Hematopoietic multipotent progenitor cell treated with erythropoietin and hydrocortisone succinate and interleukin-3 and kit ligand, for 15 days (in vitro differentiated cells): ENCODE measurements around the gene DYRK1B.
"Not testable (repeated sequence)": the region's sequence is repeated elsewhere in the genome, so short reads cannot be mapped to it uniquely, and the experiment has no call there.

ENCODE experiments used
- DNase-seq: peaks from one replicate; pipeline ENCODE4 v3.0.0-alpha.2; 2015; ENCODE audit warnings: low spot score

The DYRK1B gene

DNA sequence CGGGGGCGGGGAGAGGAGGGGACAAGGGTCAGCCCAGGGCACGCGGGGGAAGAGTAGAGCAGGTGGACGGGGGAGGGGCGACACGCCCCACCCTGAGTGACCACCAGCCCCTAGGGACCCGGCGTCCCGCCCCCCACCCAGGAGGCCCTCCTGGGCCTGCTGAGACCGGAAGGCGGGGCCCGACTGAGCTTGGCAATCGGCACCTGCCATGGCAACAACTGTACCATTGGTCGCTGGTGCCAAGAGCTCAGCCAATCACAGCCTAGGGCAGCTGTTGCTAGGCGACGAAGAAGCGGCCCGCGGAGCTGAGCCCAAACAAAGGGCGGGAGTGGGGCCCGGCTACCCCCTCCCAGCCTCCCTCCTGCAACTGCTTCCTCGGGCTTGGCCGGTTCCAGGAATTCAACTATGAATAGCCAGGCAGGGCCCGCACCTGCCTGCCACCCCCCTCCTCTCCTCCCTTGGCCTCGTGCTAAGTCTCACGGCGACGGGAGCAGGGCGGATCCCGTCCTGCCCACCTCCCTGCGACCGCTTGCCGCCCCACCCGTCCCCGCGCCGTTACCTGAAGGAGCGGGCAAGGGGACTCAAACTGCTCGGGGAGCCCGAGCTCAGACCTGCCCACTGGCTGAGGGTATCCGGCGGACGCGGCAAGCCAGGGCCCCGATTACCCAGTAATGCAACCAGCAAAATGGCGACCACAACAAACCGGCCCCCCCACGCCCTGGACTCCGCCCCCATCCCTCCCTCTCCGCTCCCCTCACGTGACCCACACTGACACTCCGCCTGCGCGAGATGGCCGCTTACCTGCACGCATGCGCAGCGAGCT lies at the start of gene DYRK1B:
Gene DYRK1B, minus strand, starts transcription at position 699 of the 823 bp plus-strand sequence. CDS start 2,295 bp downstream, outside the sequence.
- peak; percentile 98 for DNase-seq

DNA sequence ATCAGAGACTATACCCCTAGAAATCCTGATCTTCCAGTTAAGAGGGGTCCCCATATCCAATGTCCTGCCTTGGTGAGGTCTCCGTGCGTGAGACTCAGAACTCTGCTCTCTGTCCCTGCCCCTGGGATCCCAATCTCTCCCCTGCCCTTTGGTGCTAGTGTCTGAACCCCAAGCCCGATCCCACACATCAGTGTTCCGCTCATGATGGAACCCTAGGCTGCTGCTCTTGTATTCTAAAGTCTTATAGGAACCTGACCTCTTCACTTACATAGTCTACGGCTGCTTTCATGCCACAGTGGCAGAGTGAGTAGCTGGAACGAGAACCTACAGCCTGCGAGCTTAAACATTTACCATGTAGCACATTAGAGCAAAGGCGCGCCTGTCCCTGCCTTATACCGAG lies 48.7 kb upstream of the DYRK1B start:
- not testable (repeated sequence) for DNase-seq

DNA sequence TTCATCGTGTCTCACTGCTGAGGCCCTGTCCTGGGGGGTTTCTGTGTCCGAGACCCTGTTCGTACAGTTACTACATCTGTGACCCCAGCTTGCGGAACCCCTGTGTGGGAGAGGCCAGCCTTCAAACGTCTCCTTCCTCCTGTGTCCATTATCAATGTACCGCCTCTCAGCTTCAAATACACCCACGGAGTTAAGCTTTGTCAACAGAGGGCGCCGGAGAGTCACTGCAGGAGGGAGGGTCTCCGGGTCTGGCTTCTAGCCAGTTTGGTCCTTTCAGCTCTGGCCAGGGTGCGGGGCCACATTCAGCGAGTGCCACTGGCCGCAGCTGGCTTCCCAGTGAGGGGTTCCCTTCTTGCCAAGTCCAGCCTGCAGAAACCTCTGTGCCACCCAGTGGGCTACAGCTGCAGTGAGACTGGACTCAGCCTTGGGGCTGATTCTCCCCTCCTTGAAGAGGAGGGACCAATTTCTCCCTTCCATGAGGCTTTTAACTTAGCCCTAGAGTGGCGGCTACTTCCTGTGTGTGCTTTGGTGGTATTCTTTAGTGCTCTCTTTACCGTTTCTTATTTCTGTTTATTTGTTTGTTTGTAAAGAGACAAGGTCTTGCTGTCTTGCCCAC lies 47.6 kb upstream of the DYRK1B start:
- not testable (repeated sequence) for DNase-seq

DNA sequence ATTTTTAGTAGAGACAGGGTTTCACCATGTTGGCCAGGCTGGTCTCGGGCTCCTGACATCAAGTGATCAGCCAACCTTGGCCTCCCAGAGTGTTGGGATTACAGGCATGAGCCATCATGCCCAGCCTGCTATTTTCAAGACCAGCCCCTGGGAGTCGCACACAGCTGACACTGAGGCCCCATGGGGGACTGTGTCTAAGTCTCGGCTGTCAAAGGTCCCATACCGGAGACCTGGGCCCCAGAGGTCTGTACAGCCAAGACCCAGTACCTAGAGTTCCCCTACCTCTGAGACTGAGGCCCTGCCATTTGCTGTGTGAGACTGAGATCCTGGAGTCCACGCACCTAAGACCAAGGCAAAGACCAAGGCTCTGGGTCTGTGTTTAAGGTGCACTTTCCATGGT lies 46.3 kb upstream of the DYRK1B start:
- not testable (repeated sequence) for DNase-seq

DNA sequence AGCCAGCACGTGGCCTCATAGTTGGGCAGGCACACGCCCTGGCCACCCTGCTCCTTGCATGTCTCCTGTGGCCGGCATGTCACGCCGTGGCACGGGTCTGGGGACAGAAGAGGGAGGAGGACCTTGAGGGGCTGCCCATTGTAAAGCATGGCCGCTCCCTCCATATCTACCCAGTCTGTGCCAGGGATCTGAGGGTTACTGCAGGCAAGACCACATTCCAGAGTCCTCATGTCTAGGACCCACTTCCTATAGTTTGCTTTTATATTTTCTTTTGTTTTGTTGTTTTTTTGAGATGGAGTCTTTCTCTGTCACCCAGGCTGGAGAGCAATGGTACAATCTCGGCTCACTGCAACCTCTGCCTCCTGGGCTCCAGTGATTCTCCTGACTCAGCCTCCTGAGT lies 45.8 kb upstream of the DYRK1B start:
- not testable (repeated sequence) for DNase-seq

DNA sequence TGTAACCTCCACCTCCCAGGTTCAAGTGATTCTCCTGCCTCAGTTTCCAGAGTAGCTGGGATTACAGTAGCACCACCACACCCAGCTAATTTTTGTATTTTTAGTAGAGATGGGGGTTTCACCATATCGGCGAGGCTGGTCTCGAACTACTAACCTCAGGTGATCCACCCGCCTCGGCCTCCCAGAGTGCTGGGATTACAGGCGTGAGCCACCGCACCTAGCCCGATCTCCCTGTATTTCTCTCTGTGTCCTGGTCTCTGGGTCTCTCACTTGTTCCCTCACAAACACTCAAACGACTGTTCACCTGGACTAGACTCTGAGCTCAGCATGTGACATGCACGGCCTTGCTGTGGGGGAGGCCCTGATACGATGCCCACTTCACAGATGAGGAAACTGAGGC lies 44.9 kb upstream of the DYRK1B start:
- DNase-seq: not testable (repeated sequence)

DNA sequence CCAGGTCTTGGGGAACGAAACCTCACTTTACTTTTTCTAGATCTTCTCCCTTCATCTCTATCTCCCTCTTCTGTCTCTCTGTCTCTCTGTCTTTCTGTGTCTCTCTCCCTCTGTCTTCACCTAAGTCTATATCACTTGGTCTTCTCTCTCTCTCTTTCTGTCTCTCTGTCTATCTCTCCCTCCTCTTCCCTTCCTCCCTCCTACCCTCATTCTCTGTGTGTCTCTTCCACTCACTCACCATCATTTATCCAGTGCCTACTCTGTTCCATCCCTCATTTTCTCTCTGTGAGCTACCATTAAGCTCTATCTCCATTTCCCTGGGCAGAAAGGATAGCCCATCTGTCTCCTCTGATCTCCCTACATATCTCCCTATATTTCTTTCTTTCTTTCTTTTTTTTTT lies 44.4 kb upstream of the DYRK1B start:
- DNase-seq: no peak

DNA sequence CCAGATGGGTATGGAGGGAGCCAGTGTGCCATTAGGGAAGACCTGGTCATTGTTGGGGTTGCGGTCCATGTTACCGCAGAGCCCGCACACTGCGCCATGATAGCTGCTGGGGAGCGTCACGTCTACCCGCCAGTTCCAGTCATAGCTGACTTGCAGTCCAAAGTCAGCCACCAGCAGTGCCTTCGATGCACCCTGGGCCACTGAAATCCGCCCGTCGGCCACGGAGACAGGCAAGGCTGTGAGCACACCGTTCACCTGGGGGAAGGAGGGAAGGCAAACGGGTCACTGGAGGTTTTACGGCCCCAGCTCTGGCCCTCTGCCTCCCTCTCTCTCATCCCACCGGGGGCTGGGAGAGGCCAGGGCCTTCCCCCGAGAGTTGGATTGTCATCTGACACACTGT lies 44.0 kb upstream of the DYRK1B start:
- DNase-seq: not testable (repeated sequence)

DNA sequence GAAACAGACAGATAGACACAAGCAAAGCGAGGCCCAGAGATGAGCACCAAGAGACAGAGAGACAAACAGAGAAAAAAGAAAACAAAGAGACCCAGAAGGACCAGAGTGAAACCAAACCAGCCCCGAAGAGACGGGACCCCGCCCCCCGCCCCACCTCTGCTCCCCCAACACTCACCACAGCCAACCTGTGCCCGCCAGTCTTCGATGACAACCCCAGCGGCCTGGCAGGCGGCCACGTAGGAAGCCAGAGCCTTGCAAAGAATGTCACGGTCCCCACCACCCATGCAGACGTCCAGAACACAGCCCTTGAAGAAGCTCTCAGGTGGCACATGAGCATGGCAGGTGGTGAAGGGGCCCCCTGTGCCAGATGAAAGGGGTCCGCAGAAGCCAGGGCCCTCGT lies 43.5 kb upstream of the DYRK1B start:
- not testable (repeated sequence) for DNase-seq

DNA sequence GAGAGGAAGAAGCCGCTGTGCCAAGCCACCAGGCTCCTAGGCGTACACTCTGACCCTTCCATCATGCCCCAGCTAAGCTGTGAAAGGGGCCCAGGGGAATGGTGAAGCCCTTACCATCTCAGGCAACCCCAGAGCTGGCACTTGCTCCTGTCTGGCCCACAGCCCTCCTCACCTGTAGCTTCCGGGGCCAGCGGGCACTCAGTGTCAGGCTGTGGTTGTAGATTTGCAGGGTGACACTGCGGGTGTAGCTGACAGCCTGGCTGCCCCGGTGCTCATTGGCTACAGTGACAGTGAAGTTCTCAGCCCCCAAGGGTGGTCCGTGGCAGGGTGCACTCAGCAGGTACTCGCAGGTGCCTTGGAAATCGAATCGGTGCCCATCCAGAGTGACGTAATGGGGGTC lies 42.5 kb upstream of the DYRK1B start:
- DNase-seq: not testable (repeated sequence)

DNA sequence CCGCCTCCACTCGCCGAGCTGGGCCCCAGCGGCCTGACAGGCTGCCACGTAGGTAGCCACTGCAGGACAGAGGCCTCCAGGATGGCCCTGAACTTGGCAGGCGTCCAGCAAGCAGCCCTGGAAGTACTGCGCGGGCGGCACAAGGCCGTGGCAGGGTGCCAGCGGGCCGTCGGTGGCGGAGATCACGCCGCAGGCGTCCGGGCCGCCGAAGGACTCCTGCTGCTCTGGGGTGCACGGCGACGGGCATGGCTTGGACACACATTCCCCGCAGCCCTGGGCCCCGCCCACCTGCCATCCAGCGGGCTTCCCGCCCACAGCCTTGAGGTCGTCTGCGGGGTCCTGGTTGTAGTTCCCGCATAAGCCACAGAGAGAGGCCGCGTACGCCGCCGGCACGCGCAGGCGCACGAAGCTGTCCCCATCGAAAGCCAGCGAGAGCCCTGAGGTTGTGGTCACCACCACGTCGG lies 41.5 kb upstream of the DYRK1B start:
- DNase-seq: not testable (repeated sequence)

DNA sequence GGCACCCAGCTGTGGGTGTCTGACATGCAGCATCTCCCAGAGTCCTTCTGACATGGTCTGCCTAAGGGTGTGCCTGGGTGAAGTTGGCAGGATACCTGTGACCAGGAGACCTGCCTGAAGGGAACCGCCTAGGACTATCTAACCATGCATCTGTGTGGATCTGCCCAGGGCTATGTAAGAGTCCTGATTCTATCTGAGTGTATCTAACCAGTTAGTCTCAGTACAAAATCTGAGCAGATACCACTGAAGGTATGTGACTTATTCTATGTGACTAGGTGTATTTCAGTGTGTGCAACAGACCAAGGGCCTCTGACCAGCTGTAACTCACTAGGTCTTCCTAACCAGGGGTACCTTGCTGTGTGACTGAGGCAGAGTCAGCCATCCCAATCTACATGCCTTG lies 40.4 kb upstream of the DYRK1B start:
- no peak for DNase-seq

DNA sequence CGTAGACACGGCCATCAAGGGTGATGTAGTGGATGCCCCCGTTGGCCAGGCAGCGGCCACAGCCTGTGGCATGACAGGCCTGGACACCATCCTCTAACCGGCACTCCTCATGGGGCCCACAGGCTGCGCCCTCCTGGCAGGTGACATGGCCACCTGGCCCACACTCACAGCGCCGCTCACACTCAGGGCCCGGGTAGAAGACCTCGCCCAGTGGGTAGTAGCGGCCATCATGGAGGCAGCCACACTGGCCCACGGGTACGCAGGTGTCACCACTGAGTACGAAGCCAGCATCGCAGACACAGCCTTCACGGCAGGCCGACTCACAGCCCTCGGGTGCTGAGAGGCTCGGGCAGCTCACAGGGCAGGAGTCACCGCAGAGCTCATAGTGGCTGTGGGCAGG lies 39.4 kb upstream of the DYRK1B start:
- DNase-seq: no peak

DNA sequence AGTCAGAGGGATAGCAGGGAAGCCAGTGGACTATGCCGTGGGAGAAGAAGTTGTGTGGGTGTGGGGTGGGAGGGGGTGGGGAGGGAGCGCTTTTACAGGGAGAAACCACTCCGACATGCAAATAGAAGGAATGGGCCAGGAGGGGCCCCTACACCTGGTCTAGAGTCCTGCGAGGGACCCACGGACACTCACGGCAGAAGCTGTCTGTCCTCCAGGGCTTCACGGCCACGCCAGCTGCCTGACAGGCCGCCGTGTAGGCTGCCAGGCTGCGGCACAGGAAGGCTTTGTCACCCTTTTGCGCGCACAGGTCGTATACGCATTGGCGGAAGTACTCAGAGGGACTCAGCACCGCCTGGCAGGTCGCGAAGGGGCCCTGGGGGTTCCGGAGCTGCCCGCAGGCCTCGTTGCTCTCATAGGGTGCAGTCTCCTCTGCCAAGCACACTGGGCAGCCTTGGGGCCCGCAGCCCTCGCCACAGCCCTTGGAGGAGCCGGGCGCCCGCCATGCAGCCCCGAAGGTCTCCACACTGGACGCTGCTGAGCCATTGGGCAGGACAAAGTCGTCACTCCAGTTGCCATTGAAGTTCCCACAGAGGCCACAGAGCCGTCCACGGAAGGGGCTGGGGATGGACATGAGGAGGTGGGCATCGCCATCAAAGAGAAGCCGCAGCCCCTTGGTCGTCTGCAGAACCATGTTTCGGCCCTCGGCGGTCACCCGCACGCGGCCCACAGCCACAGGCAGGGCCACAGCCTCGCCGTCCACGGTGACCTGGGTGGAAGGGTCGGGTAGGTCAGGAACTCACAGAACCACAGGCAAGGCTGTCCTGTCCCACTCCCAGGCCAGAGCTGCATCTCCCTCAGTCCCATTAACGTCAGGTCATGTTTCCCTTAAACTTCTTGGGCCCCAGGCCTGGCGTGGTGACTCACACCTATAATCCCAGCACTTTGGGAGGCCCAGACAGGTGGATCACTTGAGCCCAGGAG lies 38.2 kb upstream of the DYRK1B start:
- no peak for DNase-seq

DNA sequence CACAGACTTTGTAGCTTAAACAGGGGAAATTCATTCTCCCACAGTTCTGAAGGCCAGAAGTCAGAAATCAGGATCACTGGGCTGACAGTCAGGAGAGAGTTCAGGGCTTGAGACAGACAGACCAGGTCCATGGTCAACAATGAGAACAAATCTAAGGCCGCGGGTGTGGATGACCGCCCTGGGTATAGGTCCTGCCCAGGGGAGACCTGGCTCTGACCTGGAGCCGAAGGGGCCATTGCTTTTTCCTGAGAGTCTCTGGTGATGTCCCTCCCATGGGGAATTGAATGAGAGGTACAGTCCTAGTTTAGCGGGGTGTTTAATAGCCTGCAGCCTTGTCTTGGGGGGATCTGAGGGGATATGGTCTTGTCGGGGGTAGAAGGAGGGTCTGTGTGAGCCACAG lies 37.4 kb upstream of the DYRK1B start:
- DNase-seq: no peak

DNA sequence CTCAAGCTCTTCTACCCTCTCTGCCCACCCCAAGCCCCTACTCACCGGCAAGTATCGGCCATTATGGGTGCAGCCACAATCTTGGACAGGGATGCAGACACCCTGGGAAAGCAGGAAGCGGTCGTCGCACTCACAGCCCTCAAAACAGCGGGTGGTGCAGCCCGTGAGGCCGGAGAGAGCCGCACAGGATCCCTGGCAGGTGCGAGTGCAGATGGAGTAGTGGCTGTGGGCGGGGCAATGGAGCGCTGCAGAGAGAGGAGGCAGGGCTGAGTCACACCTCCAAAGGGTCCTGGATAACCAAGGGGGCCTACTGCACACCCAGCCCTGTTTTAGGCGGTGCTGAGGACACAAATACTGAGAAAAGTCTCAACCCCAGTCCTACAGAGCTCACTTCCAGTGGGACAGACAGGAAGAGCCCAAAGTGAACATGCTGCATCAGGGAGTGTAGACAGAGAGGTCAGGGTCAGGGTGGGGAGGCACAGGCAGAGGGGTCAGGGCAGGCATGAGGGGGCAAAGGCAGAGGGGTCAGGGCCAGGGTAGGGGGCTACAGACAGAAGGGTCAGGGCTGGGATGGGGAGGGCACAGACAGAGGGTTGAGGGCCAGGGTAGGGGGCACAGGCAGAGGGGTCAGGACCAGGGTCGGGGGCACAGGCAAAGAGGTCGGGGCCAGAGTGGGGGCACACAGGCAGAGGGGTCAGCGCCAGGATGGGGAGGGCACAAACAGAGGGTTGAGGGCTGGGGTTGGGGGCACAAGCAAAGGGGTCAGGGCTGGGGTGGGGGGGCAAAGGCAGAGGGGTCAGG lies 36.4 kb upstream of the DYRK1B start:
- no peak for DNase-seq

DNA sequence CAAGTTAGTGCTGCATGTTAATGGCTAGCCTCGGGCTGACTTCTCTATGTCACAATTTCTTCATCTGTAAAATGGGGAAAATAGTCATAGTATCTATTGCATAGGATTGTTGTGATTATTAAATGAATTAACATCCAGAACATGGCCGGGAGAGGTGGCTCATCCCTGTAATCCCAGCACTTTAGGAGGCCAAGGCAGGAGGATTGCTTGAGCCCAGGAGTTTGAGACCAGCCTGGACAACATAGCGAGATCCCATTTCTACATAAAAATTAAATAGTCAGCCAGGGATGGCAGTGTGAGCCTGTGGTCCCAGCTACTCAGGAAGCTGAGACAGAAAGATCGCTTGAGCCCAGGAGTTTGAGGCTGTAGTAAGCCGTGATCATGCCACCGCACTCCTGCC lies 34.0 kb upstream of the DYRK1B start:
- DNase-seq: no peak

DNA sequence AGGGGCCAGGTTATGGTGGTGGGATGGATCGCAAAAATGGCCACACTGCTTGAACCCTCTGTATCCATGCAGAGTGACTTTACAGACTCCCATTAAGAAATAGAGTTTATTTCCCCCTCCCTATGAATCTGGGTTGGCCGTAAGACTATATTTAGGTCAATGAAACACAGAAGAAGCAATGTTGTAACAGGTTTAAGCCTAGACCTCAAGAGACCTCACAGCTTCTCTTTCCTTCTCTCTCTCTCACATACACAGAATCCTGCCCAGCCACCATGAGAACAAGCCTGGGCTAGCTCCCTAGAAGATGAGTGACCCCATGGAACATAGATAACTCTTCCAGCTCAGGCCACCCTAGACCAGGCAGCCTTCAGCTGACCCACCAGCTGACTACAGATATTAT lies 33.2 kb upstream of the DYRK1B start:
- no peak for DNase-seq

DNA sequence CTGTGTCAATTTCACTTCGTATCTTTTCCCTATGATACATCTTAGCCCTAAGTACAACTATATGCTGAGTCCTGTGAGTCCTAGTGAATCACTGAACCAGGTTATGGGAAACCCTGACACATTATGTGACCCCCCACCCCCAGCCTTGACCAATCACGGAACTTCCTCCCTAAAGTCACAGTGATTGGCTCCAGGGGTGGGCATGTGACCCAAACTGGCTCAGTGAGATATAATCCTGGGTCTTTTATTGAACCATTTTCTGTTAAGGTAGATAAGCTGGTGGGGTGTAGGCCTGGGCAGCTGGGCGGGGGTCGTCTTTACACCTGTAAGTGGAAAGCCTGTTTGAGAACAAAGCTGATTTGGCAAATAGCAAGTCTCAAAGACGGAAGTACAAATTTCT lies 32.0 kb upstream of the DYRK1B start:
- DNase-seq: no peak

DNA sequence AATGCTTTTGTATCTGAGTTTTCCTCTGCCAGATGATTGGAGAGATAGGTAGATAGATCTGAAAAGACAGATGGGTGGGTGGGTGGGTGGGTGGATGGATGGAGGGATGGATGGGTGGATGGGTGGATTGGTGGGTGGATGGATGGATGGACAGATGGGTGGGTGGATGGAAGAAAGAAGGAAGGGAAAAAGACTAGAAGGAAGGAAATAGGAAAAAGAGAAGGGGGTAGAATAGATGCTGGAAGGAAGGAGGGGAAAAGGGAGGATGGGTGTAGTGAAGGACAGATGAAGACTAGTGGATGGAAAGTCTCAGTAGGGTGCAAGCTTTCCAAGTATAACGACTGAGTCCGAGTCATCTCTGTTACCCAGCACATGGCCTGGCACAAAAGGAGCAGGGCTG lies 31.2 kb upstream of the DYRK1B start:
- no peak for DNase-seq

DNA sequence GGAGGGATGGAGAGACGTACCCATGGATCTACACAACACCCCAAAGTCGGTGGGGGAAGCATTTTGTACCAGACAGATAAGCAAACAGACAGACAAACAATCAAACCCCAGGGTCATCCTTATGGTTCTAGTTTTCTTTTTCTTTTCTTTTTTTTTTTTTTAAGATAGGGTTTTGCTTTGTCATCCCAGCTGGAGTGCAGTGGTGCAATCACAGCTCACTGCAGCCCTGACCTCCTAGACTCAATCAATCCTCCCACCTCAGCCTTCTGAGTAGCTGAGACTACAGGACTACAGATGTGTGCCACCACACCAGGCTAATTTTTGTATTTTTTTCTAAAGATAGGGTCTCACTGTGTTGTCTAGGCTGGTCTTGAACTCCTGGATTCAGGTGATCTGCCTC lies 30.2 kb upstream of the DYRK1B start:
- no peak for DNase-seq

DNA sequence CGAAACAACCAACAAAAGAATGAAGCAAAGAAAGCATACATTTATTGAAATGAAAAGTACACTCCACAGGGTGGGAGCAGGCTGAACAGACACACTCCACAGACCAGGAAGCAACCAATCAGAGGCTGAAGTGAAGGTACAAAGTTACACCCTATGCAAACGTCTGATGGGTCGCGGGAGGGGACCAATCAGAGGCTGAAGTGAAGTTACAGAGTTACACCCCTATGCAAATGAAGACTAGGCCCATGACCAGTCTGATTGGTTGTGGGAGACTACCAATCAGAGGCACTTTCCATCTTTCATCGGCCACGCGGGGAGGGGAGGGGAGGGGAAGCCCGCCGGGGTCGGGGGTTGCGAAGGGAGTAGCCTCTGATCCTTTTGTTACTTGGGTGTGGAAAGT lies 24.6 kb upstream of the DYRK1B start:
- no peak for DNase-seq
